Activated CD4-positive, alpha-beta T cell treated with anti-CD3 and anti-CD28 coated beads, Interleukin-2, Interleukin-6, amounts not matched to agents 100 ng/mL and 50 ng/mL, durations not matched to agents 16 hours and 8 hours (primary cell): ENCODE results near the gene OIT3.
"Not testable (repeated sequence)": the region's sequence is repeated elsewhere in the genome, so short reads cannot be mapped to it uniquely, and the experiment has no call there.

Source experiments
- DNase-seq: peaks from one replicate; pipeline ENCODE4 v3.0.0-alpha.2; 2020

Gene OIT3

GRCh38 chr10:72904806-72905205, 11.3 kb downstream of the OIT3 start:
- no peak for DNase-seq

GRCh38 chr10:72906446-72906845, 12.9 kb downstream of the OIT3 start:
- DNase-seq: no peak

- no peak for DNase-seq
Measured at GRCh38 chr10:72910705-72911104, 17.2 kb downstream of the OIT3 start.

GRCh38 chr10:72911758-72912157, 18.2 kb downstream of the OIT3 start:
- no peak for DNase-seq

- no peak for DNase-seq
Measured at GRCh38 chr10:72912736-72913135, 19.2 kb downstream of the OIT3 start.

- DNase-seq: no peak
Measured at GRCh38 chr10:72913287-72913686, 19.7 kb downstream of the OIT3 start.

- not testable (repeated sequence) for DNase-seq
Measured at GRCh38 chr10:72917201-72917600, 23.7 kb downstream of the OIT3 start.

GRCh38 chr10:72917803-72918332, 24.3 kb downstream of the OIT3 start:
- not testable (repeated sequence) for DNase-seq

- no peak for DNase-seq
Measured at GRCh38 chr10:72918352-72918751, 24.8 kb downstream of the OIT3 start.

- not testable (repeated sequence) for DNase-seq
Measured at GRCh38 chr10:72921147-72921683, 27.7 kb downstream of the OIT3 start.

GRCh38 chr10:72924351-72924750, 30.8 kb downstream of the OIT3 start:
- DNase-seq: no peak

- DNase-seq: no peak
Measured at GRCh38 chr10:72925951-72926465, 32.5 kb downstream of the OIT3 start.

- DNase-seq: no peak
Measured at GRCh38 chr10:72927485-72927884, 33.9 kb downstream of the OIT3 start.

GRCh38 chr10:72928798-72929197, 35.3 kb downstream of the OIT3 start:
- no peak for DNase-seq

GRCh38 chr10:72930276-72930675, 36.7 kb downstream of the OIT3 start:
- no peak for DNase-seq

- DNase-seq: no peak
Measured at GRCh38 chr10:72932259-72933015, 38.9 kb downstream of the OIT3 start.

- no peak for DNase-seq
Measured at GRCh38 chr10:72935361-72935760, 41.8 kb downstream of the OIT3 start.

- no peak for DNase-seq
Measured at GRCh38 chr10:72943498-72944234, 50.1 kb downstream of the OIT3 start.

GRCh38 chr10:72946963-72947362, 53.4 kb downstream of the OIT3 start:
- DNase-seq: no peak

- no peak for DNase-seq
Measured at GRCh38 chr10:72948762-72949161, 55.2 kb downstream of the OIT3 start.

GRCh38 chr10:72951760-72952159, 58.2 kb downstream of the OIT3 start:
- DNase-seq: no peak

- no peak for DNase-seq
Measured at GRCh38 chr10:72952189-72952588, 58.6 kb downstream of the OIT3 start.

GRCh38 chr10:72952642-72953158, 59.2 kb downstream of the OIT3 start:
- no peak for DNase-seq
